Uterine smooth muscle cell (primary cell): ENCODE measurements around the gene CEACAM6. TPM values are rescaled to one million over a fixed set of nuclear protein-coding genes. Genes with fewer than 3 reads are reported as not detected.

Source experiments
- total RNA-seq: library from RNA; depleted of rRNA; stranded (reverse); fragments of >200 nt; gene quantifications from 2 replicates; pipeline ENCODE4 v1.2.3, GENCODE V29; 2014

The CEACAM6 gene
- not detected in 2 replicates for total RNA-seq

DNA sequence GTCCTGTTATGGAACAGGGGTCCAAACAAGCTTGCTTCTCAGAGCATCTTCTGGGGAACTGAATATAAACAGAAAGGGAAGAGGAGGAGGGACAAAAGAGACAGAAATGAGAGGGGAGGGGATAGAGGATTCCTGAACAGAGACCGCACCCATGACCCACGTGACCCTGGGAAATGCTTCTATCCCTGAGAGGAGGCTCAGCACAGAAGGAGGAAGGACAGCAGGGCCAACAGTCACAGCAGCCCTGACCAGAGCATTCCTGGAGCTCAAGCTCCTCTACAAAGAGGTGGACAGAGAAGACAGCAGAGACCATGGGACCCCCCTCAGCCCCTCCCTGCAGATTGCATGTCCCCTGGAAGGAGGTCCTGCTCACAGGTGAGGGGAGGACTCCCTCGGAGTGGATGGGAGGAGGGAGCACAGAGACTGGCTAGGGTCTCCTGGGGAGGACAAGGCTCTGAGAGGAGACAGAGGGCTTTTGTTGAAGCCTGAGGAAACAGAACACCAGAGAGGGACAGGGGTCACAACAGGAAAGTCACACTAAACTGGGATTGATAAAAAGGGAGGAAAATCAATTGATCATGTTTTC lies at the start of gene CEACAM6:
Gene CEACAM6, plus strand, starts transcription at position 203 of the 586 bp plus-strand sequence. Its CDS starts 109 bp downstream, at position 312.

DNA sequence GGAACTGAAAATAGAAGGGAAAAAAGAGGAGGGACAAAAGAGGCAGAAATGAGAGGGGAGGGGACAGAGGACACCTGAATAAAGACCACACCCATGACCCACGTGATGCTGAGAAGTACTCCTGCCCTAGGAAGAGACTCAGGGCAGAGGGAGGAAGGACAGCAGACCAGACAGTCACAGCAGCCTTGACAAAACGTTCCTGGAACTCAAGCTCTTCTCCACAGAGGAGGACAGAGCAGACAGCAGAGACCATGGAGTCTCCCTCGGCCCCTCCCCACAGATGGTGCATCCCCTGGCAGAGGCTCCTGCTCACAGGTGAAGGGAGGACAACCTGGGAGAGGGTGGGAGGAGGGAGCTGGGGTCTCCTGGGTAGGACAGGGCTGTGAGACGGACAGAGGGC lies 46.8 kb upstream of the CEACAM6 start, which contains the start of gene CEACAM5:
Gene CEACAM5, plus strand, starts transcription at position 146 of the 400 bp plus-strand sequence. Its CDS starts 106 bp downstream, at position 252.

DNA sequence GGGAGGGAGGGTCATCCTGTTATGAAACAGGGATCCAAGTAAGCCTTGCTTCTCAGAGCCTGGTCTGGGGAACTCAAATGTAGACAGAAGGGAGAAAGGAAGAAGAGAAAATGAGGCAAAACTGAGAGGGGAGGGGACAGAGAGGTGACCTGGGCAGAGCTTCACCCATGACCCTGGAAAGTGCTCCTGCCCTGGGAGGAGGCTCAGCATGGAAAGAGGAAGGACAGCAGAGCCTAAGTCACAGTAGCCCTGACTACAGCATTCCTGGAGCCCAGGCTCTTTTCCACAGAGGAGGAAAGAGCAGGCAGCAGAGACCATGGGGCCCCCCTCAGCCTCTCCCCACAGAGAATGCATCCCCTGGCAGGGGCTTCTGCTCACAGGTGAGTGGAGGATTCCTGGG lies 41.0 kb downstream of the CEACAM6 start, which contains the start of gene CEACAM3:
Gene CEACAM3, plus strand, starts transcription at position 226 of the 400 bp plus-strand sequence. Its CDS starts 91 bp downstream, at position 317.

Other genes starting within 250 kb of the CEACAM6 start
- gene CEACAM21, start 179.4 kb upstream of the CEACAM6 start, total RNA-seq = not detected in 2 replicates
- not detected in 2 replicates for gene CEACAM4, start 128.5 kb upstream of the CEACAM6 start, total RNA-seq
- not detected in 2 replicates for gene CEACAM7, start 67.3 kb upstream of the CEACAM6 start, total RNA-seq
- not detected in 2 replicates for gene CEACAM5, start 46.9 kb upstream of the CEACAM6 start, total RNA-seq
- gene CEACAM3, start 41.1 kb downstream of the CEACAM6 start, total RNA-seq = not detected in 2 replicates
- not detected in 2 replicates for gene LYPD4, start 89.2 kb downstream of the CEACAM6 start, total RNA-seq
- not detected in 2 replicates for gene DMRTC2, start 89.5 kb downstream of the CEACAM6 start, total RNA-seq
- 689 and 1,123 TPM in 2 replicates for gene RPS19, start 104.7 kb downstream of the CEACAM6 start, total RNA-seq
- not detected in 2 replicates for gene CD79A, start 121.7 kb downstream of the CEACAM6 start, total RNA-seq
- gene ARHGEF1, start 127.7 kb downstream of the CEACAM6 start, total RNA-seq = 37.4 and 51.1 TPM in 2 replicates
- under 0.01 TPM in 1 of 2 replicates, not detected in the other for gene ERFL, start 172.9 kb downstream of the CEACAM6 start, total RNA-seq
- gene RABAC1, start 203.8 kb downstream of the CEACAM6 start, total RNA-seq = 114 and 220 TPM in 2 replicates
- 0.11 and 0.37 TPM in 2 replicates for gene ATP1A3, start 238.7 kb downstream of the CEACAM6 start, total RNA-seq